ENCODE results near the gene UBL5.
"Not testable (repeated sequence)": the region's sequence is repeated elsewhere in the genome, so short reads cannot be mapped to it uniquely, and the experiment has no call there.

Gene UBL5

DNA sequence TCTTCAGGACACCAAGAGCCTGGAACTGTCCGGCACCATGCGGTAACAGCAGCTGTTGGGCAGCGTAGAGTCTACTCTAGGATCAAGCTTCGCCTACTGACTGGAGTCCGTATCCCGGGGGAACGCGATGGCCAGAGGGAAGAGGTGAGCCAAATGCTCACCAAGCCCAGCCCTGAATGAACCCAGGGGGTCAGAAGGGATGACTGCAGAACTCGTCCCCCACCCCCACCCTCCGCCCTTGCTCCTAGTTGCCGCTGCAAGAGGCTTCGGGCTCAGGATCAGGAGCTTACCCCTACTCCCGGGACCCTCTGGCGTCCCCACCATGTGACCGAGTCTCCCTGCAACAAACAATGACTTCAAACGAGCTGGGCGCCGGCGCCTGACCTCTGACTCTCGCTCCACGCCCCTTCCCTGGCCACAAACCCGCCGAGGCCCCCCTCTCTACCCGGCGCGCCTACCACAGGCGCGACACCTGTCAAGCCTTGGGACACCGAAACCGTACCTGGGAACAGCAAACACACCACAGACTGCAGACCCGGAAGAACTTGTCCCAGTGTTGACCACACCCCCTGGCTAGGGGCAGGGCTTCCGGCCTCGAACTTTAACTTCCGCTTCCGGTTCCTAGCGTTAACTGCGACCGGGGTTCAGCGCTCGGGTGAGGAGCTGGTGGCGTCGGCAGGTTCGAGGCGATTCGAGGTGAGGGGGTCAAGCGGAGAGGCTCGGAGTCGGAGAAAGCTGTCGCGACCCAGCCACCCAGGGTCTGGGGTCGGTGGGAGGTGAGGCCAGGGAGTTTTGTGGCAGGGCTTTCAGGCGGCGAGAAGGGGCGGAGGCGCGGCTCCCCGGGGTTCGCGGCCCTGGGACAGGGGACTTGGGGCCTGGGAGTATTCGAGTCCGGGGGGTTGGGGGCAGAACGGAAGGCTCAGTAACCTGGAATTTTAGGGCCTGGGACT is at the start of gene UBL5:
TSS of gene UBL5 (plus strand) at position 630 of the 950 bp plus-strand sequence. CDS start 420 bp downstream, outside the sequence.
- in situ Hi-C loops (cut with HindIII; ENCODE audit: low sequenced_read_pairs), result no loop called here
- TF ChIP-seq, protein P1, sequence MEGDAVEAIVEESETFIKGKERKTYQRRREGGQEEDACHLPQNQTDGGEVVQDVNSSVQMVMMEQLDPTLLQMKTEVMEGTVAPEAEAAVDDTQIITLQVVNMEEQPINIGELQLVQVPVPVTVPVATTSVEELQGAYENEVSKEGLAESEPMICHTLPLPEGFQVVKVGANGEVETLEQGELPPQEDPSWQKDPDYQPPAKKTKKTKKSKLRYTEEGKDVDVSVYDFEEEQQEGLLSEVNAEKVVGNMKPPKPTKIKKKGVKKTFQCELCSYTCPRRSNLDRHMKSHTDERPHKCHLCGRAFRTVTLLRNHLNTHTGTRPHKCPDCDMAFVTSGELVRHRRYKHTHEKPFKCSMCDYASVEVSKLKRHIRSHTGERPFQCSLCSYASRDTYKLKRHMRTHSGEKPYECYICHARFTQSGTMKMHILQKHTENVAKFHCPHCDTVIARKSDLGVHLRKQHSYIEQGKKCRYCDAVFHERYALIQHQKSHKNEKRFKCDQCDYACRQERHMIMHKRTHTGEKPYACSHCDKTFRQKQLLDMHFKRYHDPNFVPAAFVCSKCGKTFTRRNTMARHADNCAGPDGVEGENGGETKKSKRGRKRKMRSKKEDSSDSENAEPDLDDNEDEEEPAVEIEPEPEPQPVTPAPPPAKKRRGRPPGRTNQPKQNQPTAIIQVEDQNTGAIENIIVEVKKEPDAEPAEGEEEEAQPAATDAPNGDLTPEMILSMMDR (IDR thresholded peaks at IDR 0.05; ENCODE audit: low read depth, low read length), result no peak

DNA sequence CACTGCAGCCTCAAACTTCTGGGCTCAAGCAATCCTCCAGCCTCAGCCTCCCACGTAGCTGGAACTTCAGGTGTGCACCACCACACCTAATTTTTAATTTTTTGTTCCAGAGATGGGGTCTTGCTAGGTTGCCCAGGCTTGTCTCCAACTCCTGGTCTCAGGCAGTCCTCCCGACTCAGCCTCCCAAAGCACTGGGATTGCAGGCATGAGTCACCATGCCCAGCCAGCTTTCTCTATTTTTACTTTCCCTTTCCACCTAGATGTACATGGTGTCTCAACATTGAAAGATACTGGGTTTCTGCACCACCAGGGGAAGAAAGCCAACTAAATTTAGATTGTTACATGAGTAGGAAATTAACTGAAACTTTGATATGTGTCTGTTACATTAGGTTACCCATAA is 45.4 kb upstream of the UBL5 start:
- no peak for DNase-seq (ENCODE audit: low read depth, low spot score)
- in situ Hi-C loops (cut with HindIII; ENCODE audit: low sequenced_read_pairs), result no loop called here
- TF ChIP-seq, protein P1 (IDR thresholded peaks at IDR 0.05; ENCODE audit: low read depth, low read length), result no peak
- no peak overlapping the region for H3K4me3 ChIP-seq (ENCODE audit: low read depth, low read length)

More for the DNA sequence above, at the start of gene UBL5:
- peak within 1 kb of the TSS; percentile 93 for H3K4me3 ChIP-seq (ENCODE audit: low read depth, low read length)
- peak; percentile 83 for DNase-seq (ENCODE audit: low read depth, low spot score)

DNA sequence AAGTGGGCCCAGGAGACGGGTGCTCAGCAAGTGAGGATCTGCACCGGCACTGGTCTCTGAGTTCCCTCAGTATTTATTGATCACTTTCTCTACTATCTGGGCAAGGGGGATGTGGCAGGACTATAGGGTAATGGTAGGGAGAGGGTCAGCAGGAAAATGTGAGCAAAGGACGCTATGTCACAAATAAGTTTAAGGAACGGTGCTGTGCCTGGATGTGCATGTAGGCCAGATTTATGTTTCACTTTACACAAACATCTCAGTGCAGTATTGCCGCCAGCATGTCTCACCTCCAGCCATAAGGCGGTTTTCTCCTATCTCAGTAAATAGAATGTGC is 43.6 kb upstream of the UBL5 start:
- in situ Hi-C loops (cut with HindIII; ENCODE audit: low sequenced_read_pairs); H3K4me3 ChIP-seq (ENCODE audit: low read depth, low read length); DNase-seq (ENCODE audit: low read depth, low spot score): not testable (repeated sequence)

DNA sequence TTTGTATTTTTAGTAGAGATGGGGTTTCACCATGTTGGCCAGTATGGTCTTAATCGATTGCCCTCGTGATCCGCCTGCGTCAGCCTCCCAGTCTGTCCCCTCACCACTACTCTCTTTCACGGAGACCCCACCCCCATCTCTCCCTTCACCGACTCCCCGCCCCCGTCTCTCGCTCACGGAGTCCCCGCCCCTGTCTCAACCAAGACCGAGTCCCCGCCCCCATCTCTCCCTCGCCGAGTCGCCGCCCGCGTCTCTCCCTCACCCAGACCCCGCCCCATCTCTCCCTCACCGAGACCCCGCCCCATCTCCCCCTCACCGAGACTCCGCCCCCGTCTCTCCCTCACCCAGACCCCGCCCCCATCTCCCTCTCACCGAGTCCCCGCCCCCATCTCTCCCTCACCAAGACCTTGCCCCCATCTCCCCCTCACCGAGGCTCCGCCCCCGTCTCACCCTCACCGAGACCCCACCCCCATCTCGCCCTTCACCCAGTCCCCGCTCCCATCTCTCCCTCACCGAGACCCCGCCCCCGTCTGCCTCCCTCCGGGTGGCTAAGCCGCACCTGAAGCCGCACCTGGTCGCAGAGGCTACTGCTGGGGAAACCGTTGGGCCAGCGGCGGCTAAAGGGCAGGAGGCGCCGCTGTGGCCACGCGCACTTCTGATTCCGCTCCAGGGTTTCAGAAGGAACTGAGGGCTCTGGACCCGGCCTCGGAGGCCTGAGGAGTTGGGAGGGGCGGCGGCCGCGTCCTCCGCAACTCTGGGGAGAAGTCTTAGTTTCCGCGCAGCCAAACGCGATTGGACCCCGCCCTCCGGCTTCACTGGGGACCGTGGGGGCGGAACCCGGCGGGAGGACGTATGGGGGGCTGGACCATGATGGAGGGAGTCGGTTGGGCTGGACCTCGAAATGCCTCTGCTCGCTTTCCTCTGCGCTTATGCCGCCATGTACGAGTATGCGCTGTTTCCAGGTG is 42.1 kb upstream of the UBL5 start:
- TF ChIP-seq, protein P1 (IDR thresholded peaks at IDR 0.05; ENCODE audit: low read depth, low read length), result no peak
- peak overlapping the region; percentile 73 for H3K4me3 ChIP-seq (ENCODE audit: low read depth, low read length)
- in situ Hi-C loops (cut with HindIII; ENCODE audit: low sequenced_read_pairs), result no loop called here
- DNase-seq (ENCODE audit: low read depth, low spot score), result peak; percentile 96

DNA sequence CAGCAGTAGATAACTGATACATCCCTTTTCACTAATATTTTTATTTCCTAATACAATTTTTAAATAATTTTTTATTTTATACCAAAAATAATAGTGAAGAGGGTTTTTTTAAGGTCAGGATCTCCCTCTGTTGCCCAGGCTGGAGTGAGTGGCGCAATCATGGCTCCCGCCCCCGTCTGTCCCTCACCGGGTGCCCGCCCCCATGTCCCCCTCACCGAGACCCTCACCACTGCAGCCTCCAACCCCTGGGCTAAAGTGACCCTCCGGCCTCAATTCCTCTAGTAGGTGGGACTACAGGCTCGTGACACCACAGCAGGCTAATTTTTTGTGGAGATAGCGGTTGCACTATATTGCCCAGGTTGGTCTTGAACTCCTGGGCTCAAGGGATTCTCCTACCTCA is 41.4 kb upstream of the UBL5 start:
- TF ChIP-seq, protein P1 (IDR thresholded peaks at IDR 0.05; ENCODE audit: low read depth, low read length), result no peak
- DNase-seq (ENCODE audit: low read depth, low spot score), result no peak
- in situ Hi-C loops (cut with HindIII; ENCODE audit: low sequenced_read_pairs), result no loop called here
- H3K4me3 ChIP-seq (ENCODE audit: low read depth, low read length), result peak overlapping the region; percentile 73

DNA sequence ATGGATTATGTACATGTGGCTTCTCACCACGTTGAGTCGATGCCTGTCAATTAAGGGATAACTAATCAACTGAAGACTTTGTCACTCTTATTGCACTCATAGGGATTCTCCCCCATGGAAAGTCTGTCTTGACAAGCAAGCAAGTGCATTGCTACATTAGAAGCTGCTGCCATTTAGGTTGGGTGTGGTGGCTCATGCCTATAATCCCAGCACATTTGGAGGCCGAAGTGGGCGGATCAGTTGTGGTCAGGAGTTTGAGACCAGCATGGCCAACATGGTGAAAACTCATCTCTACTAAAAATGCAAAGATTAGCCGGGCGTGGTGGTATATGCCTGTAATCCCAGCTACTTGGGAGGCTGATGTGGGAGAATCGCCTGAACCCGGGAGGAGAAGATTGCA is 40.9 kb upstream of the UBL5 start:
- DNase-seq (ENCODE audit: low read depth, low spot score), result no peak
- in situ Hi-C loops (cut with HindIII; ENCODE audit: low sequenced_read_pairs), result no loop called here
- H3K4me3 ChIP-seq (ENCODE audit: low read depth, low read length), result no peak overlapping the region
- TF ChIP-seq, protein P1 (IDR thresholded peaks at IDR 0.05; ENCODE audit: low read depth, low read length), result no peak

DNA sequence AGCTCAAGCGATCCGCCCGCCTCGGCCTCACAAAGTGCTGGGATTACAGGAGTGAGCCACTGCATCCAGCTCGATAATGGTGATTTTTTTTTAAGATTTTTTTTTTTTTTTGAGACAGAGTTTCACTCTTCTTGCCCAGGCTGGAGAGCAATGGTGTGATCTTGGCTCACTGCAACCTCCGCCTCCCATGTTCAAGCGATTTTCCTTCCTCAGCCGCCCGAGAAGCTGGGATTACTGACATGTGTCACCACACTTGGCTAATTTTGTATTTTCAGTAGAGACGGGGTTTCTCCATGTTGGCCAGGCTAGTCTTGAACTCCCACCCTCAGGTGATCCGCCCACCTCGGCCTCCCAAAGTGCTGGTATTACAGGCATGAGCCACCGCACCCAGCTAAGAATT is 39.1 kb upstream of the UBL5 start:
- DNase-seq (ENCODE audit: low read depth, low spot score); H3K4me3 ChIP-seq (ENCODE audit: low read depth, low read length); in situ Hi-C loops (cut with HindIII; ENCODE audit: low sequenced_read_pairs): not testable (repeated sequence)
